HepG2 (cell line): ENCODE measurements around the gene SDCCAG8. TPM values are rescaled to one million over a fixed set of nuclear protein-coding genes. Genes with fewer than 3 reads are reported as not detected.
A peak's percentile ranks its signal among the peaks of the same experiment; 100 is the strongest.

Experiments used
- CERS6 ChIP-seq: sonication (generic); formaldehyde crosslinking; IDR thresholded peaks from 2 replicates; pipeline ENCODE4 v1.5.0; 2020; ENCODE audit warnings: missing genetic modification reagents
- CSRNP2 ChIP-seq: sonication (generic); formaldehyde crosslinking; conservative IDR thresholded peaks from 2 replicates; pipeline ENCODE4 v1.8.0; 2022; ENCODE audit warnings: low read depth, missing genetic modification reagents
- FOXO4 ChIP-seq: sonication (generic); formaldehyde crosslinking; conservative IDR thresholded peaks from 2 replicates; pipeline ENCODE4 v1.8.1; 2023; ENCODE audit warnings: missing genetic modification reagents
- HNRNPLL ChIP-seq: fragments of 200-400 bp; formaldehyde crosslinking; IDR thresholded peaks from 2 replicates; pipeline ENCODE4 v1.6.1; 2017; ENCODE audit warnings: mild to moderate bottlenecking, low read depth, low read length; ENCODE audit not compliant: poor library complexity, severe bottlenecking
- HOXA3 ChIP-seq: sonication (generic); formaldehyde crosslinking; IDR thresholded peaks from 2 replicates; pipeline ENCODE4 v1.5.0; 2020; ENCODE audit warnings: missing genetic modification reagents
- JDP2 ChIP-seq: sonication (generic); formaldehyde crosslinking; IDR thresholded peaks from 2 replicates; pipeline ENCODE4 v1.8.1; 2022; ENCODE audit warnings: missing genetic modification reagents, borderline replicate concordance
- MAX ChIP-seq: IDR thresholded peaks from 2 replicates; pipeline ENCODE4 v1.6.1; 2012; ENCODE audit warnings: inconsistent platforms
- MTA1 ChIP-seq: sonication (generic); formaldehyde crosslinking; IDR thresholded peaks from 2 replicates; pipeline ENCODE4 v1.4.0; 2020; ENCODE audit warnings: missing genetic modification reagents, mild to moderate bottlenecking, borderline replicate concordance
- PHF21A ChIP-seq: sonication (generic); formaldehyde crosslinking; IDR thresholded peaks from 2 replicates; pipeline ENCODE4 v1.5.0; 2020; ENCODE audit warnings: mild to moderate bottlenecking, missing genetic modification reagents
- RNF2 ChIP-seq: fragments of 450-650 bp; conservative IDR thresholded peaks from 2 replicates; pipeline ENCODE4 v1.6.1; 2016; ENCODE audit warnings: low read depth
- SALL1 ChIP-seq: sonication (generic); formaldehyde crosslinking; IDR thresholded peaks from 2 replicates; pipeline ENCODE4 v1.8.0; 2022; ENCODE audit warnings: mild to moderate bottlenecking, missing genetic modification reagents
- SKIL ChIP-seq: sonication (generic); formaldehyde crosslinking; IDR thresholded peaks from 2 replicates; pipeline ENCODE4 v1.8.0; 2022; ENCODE audit warnings: missing genetic modification reagents, mild to moderate bottlenecking, moderate library complexity, borderline replicate concordance
- SMARCC2 ChIP-seq: fragments of 450-650 bp; IDR thresholded peaks from 2 replicates; pipeline ENCODE4 v1.6.1; 2017; ENCODE audit warnings: antibody characterized with exemption, mild to moderate bottlenecking
- ZBTB3 ChIP-seq: sonication (generic); formaldehyde crosslinking; IDR thresholded peaks from 2 replicates; pipeline ENCODE4 v1.4.0; 2020; ENCODE audit warnings: low read depth, mild to moderate bottlenecking, moderate library complexity, missing genetic modification reagents, borderline replicate concordance
- ZKSCAN1 ChIP-seq: fragments of 150-350 bp; IDR thresholded peaks from 2 replicates; pipeline ENCODE4 v1.6.1; 2014; ENCODE audit warnings: low read length
- ZNF10 ChIP-seq: sonication (generic); formaldehyde crosslinking; IDR thresholded peaks from 2 replicates; pipeline ENCODE4 v1.4.0; 2020; ENCODE audit warnings: mild to moderate bottlenecking, low read depth, missing genetic modification reagents, borderline replicate concordance
- ZNF225 ChIP-seq: sonication (generic); formaldehyde crosslinking; IDR thresholded peaks from 2 replicates; pipeline ENCODE4 v1.4.0; 2020; ENCODE audit warnings: mild to moderate bottlenecking, missing genetic modification reagents
- ZNF230 ChIP-seq: sonication (generic); formaldehyde crosslinking; IDR thresholded peaks from 2 replicates; pipeline ENCODE4 v1.4.0; 2020; ENCODE audit warnings: mild to moderate bottlenecking, missing genetic modification reagents
- ZNF232 ChIP-seq: sonication (generic); formaldehyde crosslinking; IDR thresholded peaks from 2 replicates; pipeline ENCODE4 v1.4.0; 2020; ENCODE audit warnings: missing genetic modification reagents, borderline replicate concordance
- ZSCAN9 ChIP-seq: IDR thresholded peaks from 2 replicates; pipeline ENCODE4 v1.6.1; 2016; ENCODE audit warnings: borderline replicate concordance
- polyA plus RNA-seq, 8 experiments: library from polyadenylated mRNA; depleted of rRNA in 3 of 8; stranded (reverse) in 7 of 8; unstranded in 1 of 8; fragments of >200 nt; fragmentation: Illumina TruSeq in 4 of 8; extraction: Trizol in 4 of 8; gene quantifications; 2 replicates each; pipeline versions ENCODE4 v1.2.1 to v1.2.3, GENCODE V29; 2011 to 2016; ENCODE audit warnings: low read depth in 4 of 8, missing spikeins in 1 of 8, mixed read lengths in 1 of 8; ENCODE audit not compliant: insufficient read depth in 1 of 8
- total RNA-seq, 5 experiments: library from RNA; depleted of rRNA; stranded (reverse); fragments of >200 nt; fragmentation: Illumina TruSeq; extraction: Trizol; gene quantifications; 2 replicates each; pipeline ENCODE4 v1.2.3, GENCODE V29; 2016; ENCODE audit warnings: low read depth in 1 of 5

SDCCAG8 gene
- total and polyA plus RNA-seq, 2 of the 13 experiments (the other 11 are each of a cell fraction or from before 2014, with no cell fraction given), result 9.5 to 13.4 TPM

GRCh38 chr1:243254927-243255790 is 682 bp upstream of the SDCCAG8 start, which contains the start of gene CEP170 (continued):
- TF ChIP-seq JDP2 (no peak), ZNF10 (no peak), ZNF230 (CRISPR knock-in tag) (0 out of 2 replicates have a peak, but pooled peaks have one; percentile 55), MAX (peak; percentile 68), SKIL (CRISPR knock-in tag) (0 out of 2 replicates have a peak, but pooled peaks have one; percentile 42), ZNF232 (CRISPR knock-in tag) (no peak), HOXA3 (CRISPR knock-in tag) (no peak; the same call in 1 of the 2 replicates), SMARCC2 (no peak), FOXO4 (CRISPR knock-in tag) (no peak), CERS6 (no peak), ZNF225 (peak; percentile 30; the same call in 1 of the 2 replicates), ZSCAN9 (no peak), RNF2 (no peak), HNRNPLL (peak; percentile 91), PHF21A (CRISPR knock-in tag) (peak; percentile 66; the same call in 1 of the 2 replicates), ZBTB3 (CRISPR knock-in tag) (peak; percentile 29; the same call in 1 of the 2 replicates), CSRNP2 (CRISPR knock-in tag) (no peak), SALL1 (peak; percentile 61; the same call in 1 of the 2 replicates), MTA1 (no peak), ZKSCAN1 (no peak)
